ENCODE measurements around the gene SFTPD.

GRCh38 chr10:79983286-79983909, 34.5 kb upstream of the SFTPD start:
- no peak for TF ChIP-seq CTCF (IDR thresholded peaks at IDR 0.05; ENCODE audit: low read depth, low read length, poor library complexity, severe bottlenecking)
- no peak for TF ChIP-seq EZH2phosphoT487 (IDR thresholded peaks at IDR 0.05; ENCODE audit: borderline replicate concordance, low read length)
